K562 (cell line): ENCODE data around the gene DOLPP1.

ENCODE experiments used
- CTCF ChIP-seq, 3 experiments: IDR thresholded peaks in 2 of 3; conservative IDR thresholded peaks in 1 of 3; 2 replicates each; pipeline ENCODE4 v1.5.1; 2011 to 2012; ENCODE audit warnings: low read length in 3 of 3, mild to moderate bottlenecking in 3 of 3, control low read depth in 2 of 3, improper control_type of control experiment in 1 of 3, inconsistent platforms in 1 of 3, low read depth in 1 of 3, mixed read lengths in 1 of 3, moderate library complexity in 1 of 3; ENCODE audit not compliant: insufficient read depth in 2 of 3
- EP300 ChIP-seq: IDR thresholded peaks from 2 replicates; pipeline ENCODE4 v1.6.1; 2012; ENCODE audit warnings: low read length, improper control_type of control experiment
- EZH2 ChIP-seq: IDR thresholded peaks from 2 replicates; pipeline ENCODE4 v1.6.1; 2012; ENCODE audit warnings: low read depth, mild to moderate bottlenecking, inconsistent platforms, low read length, borderline replicate concordance

- TF ChIP-seq EZH2 (no peak), EP300 (no peak), CTCF (IDR thresholded peaks at IDR 0.05 in 2 of 3, conservative IDR thresholded peaks at IDR 0.05 in 1 of 3; ENCODE audit: insufficient read depth in 2 of 3, low read depth in 1 of 3, low read length in 3 of 3) (no peak)
Observed at GRCh38 chr9:129101279-129101678, 20.4 kb downstream of the DOLPP1 start.
